Smooth muscle cell (in vitro differentiated cells): Measurements from ENCODE around the gene EXOC3L1. TPM values are rescaled to one million over a fixed set of nuclear protein-coding genes. Genes with fewer than 3 reads are reported as not detected.

Source experiments
- microRNA counts: library from miRNA; unstranded; fragments of <30 nt; microRNA quantifications from one replicate; lab custom pipeline; 2016
- microRNA-seq: library from miRNA; unstranded; fragments of <30 nt; microRNA quantifications from one replicate; pipeline ENCODE4, GENCODE V29; 2016; ENCODE audit warnings: borderline number of aligned reads
- polyA plus RNA-seq: library from polyadenylated mRNA; unstranded; fragments of >200 nt; fragmentation: Nextera tagmentation; extraction: Ambion mirVana; gene quantifications from 2 replicates; pipeline ENCODE4 v1.2.1, GENCODE V29; 2016
- small RNA-seq: library from RNA; depleted of rRNA; stranded (forward); fragments of <200 nt; gene quantifications from one replicate; pipeline ENCODE3, GENCODE V24; 2014
- total RNA-seq: library from RNA; depleted of rRNA; stranded (reverse); fragments of >200 nt; gene quantifications from 2 replicates; pipeline ENCODE4 v1.2.3, GENCODE V29; 2014

EXOC3L1 gene
- total and polyA plus RNA-seq, 2 experiments from 2014 or later: 0.51 TPM; not detected in 1

MicroRNAs within 50 kb of the gene (microRNA counts, 767-probe panel; counts per million panel counts)
- 183 counts per million for microRNA hsa-miR-328 (lab: Ali Mortazavi, UCI)

Small RNAs within 50 kb of the gene (microRNA-seq; reads per million reads assigned to microRNA genes)
- 347 reads per million, percentile 70 among the genes with 10 or more reads in this experiment for gene MIR328

Small RNAs within 50 kb of the gene (small RNA-seq; reads per million reads assigned to genes)
- 2.3 reads per million, percentile 47 among the genes with 10 or more reads in this experiment for gene MIR328

Other genes starting within 250 kb of the EXOC3L1 start
- gene CES3, start 228.9 kb downstream of the EXOC3L1 start, total RNA-seq: 0.18 TPM in 1 of 2 replicates, not detected in the other
- gene CES3, start 228.9 kb downstream of the EXOC3L1 start, polyA plus RNA-seq: 0.22 and 1.2 TPM in 2 replicates
- gene CES4A, start 201.5 kb downstream of the EXOC3L1 start, total RNA-seq: 0.63 and 1.6 TPM in 2 replicates
- 0.93 and 2.3 TPM in 2 replicates for gene CES4A, start 201.5 kb downstream of the EXOC3L1 start, polyA plus RNA-seq
- gene CBFB, start 161.0 kb downstream of the EXOC3L1 start, total RNA-seq: 41.1 and 53.9 TPM in 2 replicates
- gene CBFB, start 161.0 kb downstream of the EXOC3L1 start, polyA plus RNA-seq: 40.2 and 50.9 TPM in 2 replicates
- gene PHAF1, start 80.2 kb downstream of the EXOC3L1 start, total RNA-seq: 15.5 and 30.2 TPM in 2 replicates
- gene PHAF1, start 80.2 kb downstream of the EXOC3L1 start, polyA plus RNA-seq: 15.5 and 24.5 TPM in 2 replicates
- 29.9 and 30.7 TPM in 2 replicates for gene B3GNT9, start 39.1 kb downstream of the EXOC3L1 start, total RNA-seq
- 35.5 and 39.3 TPM in 2 replicates for gene B3GNT9, start 39.1 kb downstream of the EXOC3L1 start, polyA plus RNA-seq
- gene TRADD, start 30.2 kb downstream of the EXOC3L1 start, total RNA-seq: 11.8 and 12.5 TPM in 2 replicates
- 27.2 and 35.4 TPM in 2 replicates for gene TRADD, start 30.2 kb downstream of the EXOC3L1 start, polyA plus RNA-seq
- 1.9 and 7.7 TPM in 2 replicates for gene FBXL8, start 30.2 kb downstream of the EXOC3L1 start, total RNA-seq
- 12.0 and 13.5 TPM in 2 replicates for gene FBXL8, start 30.2 kb downstream of the EXOC3L1 start, polyA plus RNA-seq
- 2.9 and 6.1 TPM in 2 replicates for gene HSF4, start 25.4 kb downstream of the EXOC3L1 start, total RNA-seq
- 2.9 and 3.9 TPM in 2 replicates for gene HSF4, start 25.4 kb downstream of the EXOC3L1 start, polyA plus RNA-seq
- 13.9 and 33.0 TPM in 2 replicates for gene NOL3, start 19.6 kb downstream of the EXOC3L1 start, total RNA-seq
- 36.4 and 47.8 TPM in 2 replicates for gene NOL3, start 19.6 kb downstream of the EXOC3L1 start, polyA plus RNA-seq
- 24.0 and 31.8 TPM in 2 replicates for gene MATCAP1, start 6.2 kb downstream of the EXOC3L1 start, total RNA-seq
- gene MATCAP1, start 6.2 kb downstream of the EXOC3L1 start, polyA plus RNA-seq: 24.7 and 28.5 TPM in 2 replicates
- 50.1 and 53.8 TPM in 2 replicates for gene E2F4, start 2.0 kb upstream of the EXOC3L1 start, total RNA-seq
- 49.9 and 60.9 TPM in 2 replicates for gene E2F4, start 2.0 kb upstream of the EXOC3L1 start, polyA plus RNA-seq
- 3.8 and 6.7 TPM in 2 replicates for gene ELMO3, start 9.0 kb upstream of the EXOC3L1 start, total RNA-seq
- gene ELMO3, start 9.0 kb upstream of the EXOC3L1 start, polyA plus RNA-seq: 2.2 and 7.8 TPM in 2 replicates
- 45.4 and 56.9 TPM in 2 replicates for gene TMEM208, start 37.0 kb upstream of the EXOC3L1 start, total RNA-seq
- gene TMEM208, start 37.0 kb upstream of the EXOC3L1 start, polyA plus RNA-seq: 156 and 171 TPM in 2 replicates
- 7.2 and 16.0 TPM in 2 replicates for gene FHOD1, start 57.3 kb upstream of the EXOC3L1 start, total RNA-seq
- gene FHOD1, start 57.3 kb upstream of the EXOC3L1 start, polyA plus RNA-seq: 23.3 and 30.5 TPM in 2 replicates
- gene SLC9A5, start 58.8 kb upstream of the EXOC3L1 start, total RNA-seq: 2.1 and 3.8 TPM in 2 replicates
- gene SLC9A5, start 58.8 kb upstream of the EXOC3L1 start, polyA plus RNA-seq: 6.9 and 9.1 TPM in 2 replicates
- gene PLEKHG4, start 89.4 kb upstream of the EXOC3L1 start, total RNA-seq: 3.9 and 27.0 TPM in 2 replicates
- 2.7 and 9.9 TPM in 2 replicates for gene PLEKHG4, start 89.4 kb upstream of the EXOC3L1 start, polyA plus RNA-seq
- gene KCTD19, start 136.6 kb upstream of the EXOC3L1 start, total RNA-seq: 0.04 TPM in 1 of 2 replicates, not detected in the other
- gene KCTD19, start 136.6 kb upstream of the EXOC3L1 start, polyA plus RNA-seq: 0.49 and 0.59 TPM in 2 replicates
- gene LRRC36, start 136.7 kb upstream of the EXOC3L1 start, total RNA-seq: not detected in 2 replicates
- gene LRRC36, start 136.7 kb upstream of the EXOC3L1 start, polyA plus RNA-seq: 0.24 TPM in 1 of 2 replicates, not detected in the other
- 1.9 TPM in 2 replicates for gene TPPP3, start 203.4 kb upstream of the EXOC3L1 start, total RNA-seq
- gene TPPP3, start 203.4 kb upstream of the EXOC3L1 start, polyA plus RNA-seq: 1.3 and 2.7 TPM in 2 replicates
- 7.1 and 7.9 TPM in 2 replicates for gene ZDHHC1, start 226.3 kb upstream of the EXOC3L1 start, total RNA-seq
- 14.2 and 15.7 TPM in 2 replicates for gene ZDHHC1, start 226.3 kb upstream of the EXOC3L1 start, polyA plus RNA-seq
- gene HSD11B2, start 241.0 kb upstream of the EXOC3L1 start, total RNA-seq: not detected in 2 replicates
- gene HSD11B2, start 241.0 kb upstream of the EXOC3L1 start, polyA plus RNA-seq: not detected in 2 replicates